GM13977 (cell line): Measurements from ENCODE around the gene OPRL1.

ENCODE experiments used
- DNase-seq: peaks from one replicate; pipeline ENCODE4 v3.0.0; 2012; ENCODE audit warnings: low spot score
- CTCF ChIP-seq: IDR thresholded peaks from 2 replicates; pipeline ENCODE4 v1.5.1; 2012; ENCODE audit warnings: mild to moderate bottlenecking, control low read depth; ENCODE audit not compliant: insufficient read depth; ENCODE audit errors: extremely low read depth, missing control alignments
- in situ Hi-C: fragments of 300-500 bp; cut with MboI; formaldehyde crosslinking; loops from one replicate; pipeline ENCODE4 v1.12.0; 2022; ENCODE audit warnings: low sequenced_read_pairs, low pct_unique_long_range_greater_than_20kb, mixed read lengths, inconsistent platforms; ENCODE audit not compliant: unreplicated experiment

The OPRL1 gene

GRCh38 chr20:64081624-64081964 is 1.7 kb downstream of the OPRL1 start:
- in situ Hi-C loops, result no loop called here
- no peak for TF ChIP-seq CTCF
- no peak for DNase-seq

DNA sequence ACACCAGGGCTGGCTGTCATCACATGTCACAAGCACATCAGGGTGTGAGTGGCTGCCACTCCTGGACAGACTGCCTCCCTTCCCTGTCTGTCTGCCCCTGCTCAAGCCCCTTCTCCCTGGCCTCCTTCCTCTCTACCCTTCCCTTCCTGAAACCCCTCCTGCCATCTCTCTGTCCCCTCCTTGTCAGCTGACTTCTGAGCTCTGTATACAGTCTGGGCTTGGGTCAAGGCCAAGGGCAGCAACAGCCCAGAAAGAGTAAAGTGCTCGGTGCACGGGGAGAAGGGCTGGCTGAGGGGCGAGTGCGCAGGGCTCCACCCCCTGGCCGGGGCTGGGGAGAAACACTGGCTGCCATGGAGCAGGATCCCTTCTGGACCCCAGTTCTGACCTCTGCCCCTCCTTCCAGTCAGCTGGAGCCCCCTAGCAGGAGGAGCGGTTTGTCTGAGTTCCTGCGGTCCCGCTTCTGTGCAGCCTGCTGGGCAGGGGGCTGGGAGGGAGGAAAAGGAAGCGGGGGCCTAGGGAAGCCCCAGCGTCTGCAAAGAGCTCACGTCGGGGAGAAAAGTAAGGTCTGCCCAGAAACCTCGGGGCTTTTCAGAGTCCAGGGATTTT is 2.3 kb downstream of the OPRL1 start:
- no peak for TF ChIP-seq CTCF
- in situ Hi-C loops, result no loop called here
- DNase-seq, result no peak

DNA sequence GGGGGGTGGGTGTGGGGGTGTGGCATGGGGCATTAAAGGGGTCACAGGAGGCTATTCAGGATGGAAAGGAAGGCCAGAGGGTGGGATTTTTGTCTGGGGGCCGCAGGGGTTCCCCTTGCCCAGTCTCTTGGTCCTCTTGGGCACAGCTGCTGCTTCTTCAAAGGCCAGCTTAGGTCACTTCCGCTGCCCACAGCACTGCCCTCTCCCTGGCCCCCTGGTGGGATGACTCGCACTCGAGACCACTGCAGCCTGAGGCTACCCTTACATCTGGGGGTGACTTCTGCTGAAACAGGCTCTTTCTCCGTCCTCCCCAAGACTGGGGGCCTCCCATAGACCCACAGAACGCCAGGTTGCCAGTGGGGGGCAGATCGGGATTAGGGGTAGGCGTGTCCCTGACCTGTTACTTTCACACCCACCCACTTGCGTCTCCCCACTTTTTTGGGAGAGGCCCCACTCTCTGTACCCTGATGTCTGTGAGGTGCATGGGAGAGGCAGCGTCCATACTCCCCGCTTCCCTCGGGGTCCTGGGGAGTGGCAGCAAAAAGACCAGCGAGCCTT is 3.0 kb downstream of the OPRL1 start:
- in situ Hi-C loops, result no loop called here
- peak; percentile 4 for TF ChIP-seq CTCF
- DNase-seq, result no peak

GRCh38 chr20:64083378-64083803 is 3.5 kb downstream of the OPRL1 start:
- in situ Hi-C loops, result no loop called here
- peak; percentile 88 for DNase-seq
- peak; percentile 91 for TF ChIP-seq CTCF

- TF ChIP-seq CTCF, result no peak
- in situ Hi-C loops, result no loop called here
- no peak for DNase-seq
These were observed 4.2 kb downstream of the OPRL1 start, which contains the start of gene LKAAEAR1 for GRCh38 chr20:64083804-64084684. Gene LKAAEAR1 (minus strand): TSS chr20:64084398. CDS start chr20:64084219, 179 bp downstream.

DNA sequence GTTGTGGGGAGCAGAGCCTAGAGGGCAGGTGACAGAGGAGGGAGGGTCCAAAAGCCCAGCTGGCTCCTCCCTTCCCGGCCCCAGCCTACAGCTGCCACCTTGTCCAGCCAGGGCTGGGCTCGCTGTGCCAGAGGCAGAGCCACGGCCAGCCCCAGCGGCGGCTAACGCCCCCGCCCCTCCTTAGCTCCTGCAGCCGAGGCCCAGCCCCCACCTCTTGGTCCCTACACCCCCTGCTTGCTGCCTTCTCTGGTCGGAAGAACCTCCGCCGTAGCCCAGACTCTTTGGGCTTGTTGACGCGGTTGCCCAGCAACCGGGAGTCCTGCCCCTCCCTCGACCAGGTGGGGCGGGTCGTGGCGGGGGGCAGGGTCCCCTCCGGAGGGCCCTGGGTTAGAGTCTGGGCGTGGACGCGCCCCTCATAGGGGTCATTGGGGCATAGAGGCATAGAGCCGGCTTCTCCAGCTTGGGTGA is 4.8 kb downstream of the OPRL1 start:
- in situ Hi-C loops, result no loop called here
- no peak for DNase-seq
- TF ChIP-seq CTCF, result no peak
